Psoas muscle (tissue), 8 donors: ENCODE results near the gene RGS2. TPM values are rescaled to one million over a fixed set of nuclear protein-coding genes. Genes with fewer than 3 reads are reported as not detected.

Experiments used
- ATAC-seq, 4 donors: fragments of 200-7000 bp; cut with Tn5 transposase; one replicate each; pipeline ENCODE4 v1.9.1; 2020; ENCODE audit warnings: moderate library complexity in 3 of 4, mild to moderate bottlenecking in 2 of 4
- DNase-seq, 2 donors: peaks; one replicate each; pipeline ENCODE4 v3.0.0-alpha.2; 2020
- H3K27ac ChIP-seq: fragments of 200-600 bp; one replicate; pipeline ENCODE4 v1.8.0; 2022
- H3K27me3 ChIP-seq, 3 donors: fragments of 200-600 bp in 1 of 3; one replicate each; pipeline versions ENCODE4 v1.6.1 to v1.8.0; 2013 to 2022; ENCODE audit warnings: low read length in 2 of 3, mild to moderate bottlenecking in 2 of 3, moderate library complexity in 1 of 3; ENCODE audit not compliant: insufficient read depth in 3 of 3
- H3K36me3 ChIP-seq, 2 donors: fragments of 200-600 bp in 1 of 2; one replicate each; pipeline versions ENCODE4 v1.6.1 to v1.8.0; 2013 to 2022; ENCODE audit warnings: low read depth in 1 of 2, mild to moderate bottlenecking in 1 of 2, moderate library complexity in 1 of 2; ENCODE audit not compliant: insufficient read depth in 1 of 2
- H3K4me1 ChIP-seq: fragments of 200-600 bp; one replicate; pipeline ENCODE4 v1.8.0; 2022
- H3K4me3 ChIP-seq: fragments of 200-600 bp; one replicate; pipeline ENCODE4 v1.8.0; 2022; ENCODE audit warnings: mild to moderate bottlenecking
- H3K9me3 ChIP-seq: fragments of 200-600 bp; one replicate; pipeline ENCODE4 v1.8.0; 2022
- CTCF ChIP-seq: fragments of 200-600 bp; IDR thresholded peaks from one replicate; pipeline ENCODE4 v1.8.0; 2022; ENCODE audit warnings: antibody characterized with exemption
- WGBS, 3 donors: extraction: QIAGEN DNeasy Blood & Tissue Kit; methylation state at CpG; one replicate each; pipeline versions ENCODE4 v1.1.6 to v1.1.7; 2013; 5-methylcytosine and 5-hydroxymethylcytosine counted together
- intact Hi-C, 2 donors: fragments of 100-400 bp; cut with DNase I; formaldehyde crosslinking; loops; one replicate each; pipeline versions ENCODE4 v1.11.0 to v1.14.2; 2022
- polyA plus RNA-seq, 3 donors: library from polyadenylated mRNA; stranded (reverse); fragments of 200-250 nt; gene quantifications; one replicate each; pipeline ENCODE4 v1.2.3, GENCODE V29; 2013
- total RNA-seq, 4 donors: library from RNA; stranded (reverse); fragmentation: NEBNext Ultra II Directional in 2 of 4; extraction: Animal tissue kit (Norgen Biotek cat#: 25700) in 2 of 4; gene quantifications; one replicate each; pipeline versions ENCODE4 v1.2.1 to v1.2.4, GENCODE V29; 2021 to 2023
- donor health status: healthy with polysubstance abuse.
- donor health status: DM: no; HTN: no; CAD: no; lungs with moderate emphysema.
- donor health status: Bipolar disorder and iron deficiency.
- donor health status: healthy.
- donor health status: DM: yes; HTN: yes; CAD: no.
- donor health status: DM: no; HTN: no; CAD: no.
- donor health status: DM: no; HTN: no; CAD: no.
- donor health status: DM: yes; HTN: yes; CAD: no.

The RGS2 gene
- total and polyA plus RNA-seq, 7 donors = 1.9 to 47.6 (median 3.9) TPM

GRCh38 chr1:192860478-192861185, 51.8 kb downstream of the RGS2 start:
- H3K36me3 ChIP-seq = no peaks in the 10 kb centered on the region
- no peak for ATAC-seq
- no peaks in the 10 kb centered on the region for H3K9me3 ChIP-seq
- WGBS, 3 donors = 77 to 95% (median 89%) methylated on average over 5 of the region's 5 CpGs
- TF ChIP-seq CTCF = no peak
- H3K4me1 ChIP-seq = no peaks in the 10 kb centered on the region
- no peak overlapping the region for H3K27ac ChIP-seq
- H3K4me3 ChIP-seq = no peak overlapping the region
- H3K27me3 ChIP-seq = no peaks in the 10 kb centered on the region
- intact Hi-C loops = no loop called here
- DNase-seq = no peak

GRCh38 chr1:192861860-192862259, 53.0 kb downstream of the RGS2 start:
- no peaks in the 10 kb centered on the region for H3K9me3 ChIP-seq
- TF ChIP-seq CTCF = no peak
- intact Hi-C loops = no loop called here
- H3K4me1 ChIP-seq = no peaks in the 10 kb centered on the region
- H3K36me3 ChIP-seq = no peaks in the 10 kb centered on the region
- WGBS, 3 donors = 68 to 73% (median 73%) methylated on average over 4 of the region's 4 CpGs
- no peak overlapping the region for H3K4me3 ChIP-seq
- ATAC-seq = no peak
- no peak for DNase-seq
- H3K27ac ChIP-seq = no peak overlapping the region
- no peaks in the 10 kb centered on the region for H3K27me3 ChIP-seq

Other genes with a start within 250 kb of the RGS2 start
- 1 to 10 TPM in 3 of 4 donors, under 1 TPM in 1; 0.61 to 1.7 (median 1.4) TPM for gene RGS1, start 233.3 kb upstream of the RGS2 start, total RNA-seq
- gene RGS1, start 233.3 kb upstream of the RGS2 start, polyA plus RNA-seq = 1 to 10 TPM in 2 of 3 donors, under 1 TPM in 1; 0.06 to 1.7 (median 1.1) TPM
- gene RGS13, start 172.9 kb upstream of the RGS2 start, total RNA-seq = under 1 TPM in 3 of 4 donors, not detected in 1; 0.11 to 0.25 (median 0.20) TPM
- gene RGS13, start 172.9 kb upstream of the RGS2 start, polyA plus RNA-seq = under 1 TPM in 2 of 3 donors, not detected in 1; 0.03 to 0.04 TPM